Kidney capillary endothelial cell (primary cell): ENCODE data around the gene ARHGAP22.

ENCODE experiments used
- DNase-seq: peaks from one replicate; pipeline ENCODE4 v3.0.0-alpha.2; 2018; ENCODE audit warnings: low spot score

The ARHGAP22 gene

GRCh38 chr10:48587819-48588218, 17.1 kb downstream of the ARHGAP22 start:
- DNase-seq: no peak

GRCh38 chr10:48587101-48587500, 17.8 kb downstream of the ARHGAP22 start:
- no peak for DNase-seq

GRCh38 chr10:48582970-48583369, 21.9 kb downstream of the ARHGAP22 start:
- DNase-seq: no peak

GRCh38 chr10:48580236-48580635, 24.6 kb downstream of the ARHGAP22 start:
- DNase-seq: no peak

- DNase-seq: no peak
Measured at GRCh38 chr10:48579251-48579960, 25.5 kb downstream of the ARHGAP22 start.

GRCh38 chr10:48577158-48577557, 27.7 kb downstream of the ARHGAP22 start:
- DNase-seq: no peak

- DNase-seq: no peak
Measured at GRCh38 chr10:48576501-48576900, 28.4 kb downstream of the ARHGAP22 start.

- DNase-seq: no peak
Measured at GRCh38 chr10:48575901-48576300, 29.0 kb downstream of the ARHGAP22 start.

GRCh38 chr10:48574817-48575380, 30.0 kb downstream of the ARHGAP22 start:
- DNase-seq: peak; percentile 31

GRCh38 chr10:48574322-48574796, 30.5 kb downstream of the ARHGAP22 start:
- DNase-seq: no peak

- no peak for DNase-seq
Measured at GRCh38 chr10:48573045-48573444, 31.8 kb downstream of the ARHGAP22 start.

GRCh38 chr10:48572414-48572813, 32.5 kb downstream of the ARHGAP22 start:
- DNase-seq: peak; percentile 42

GRCh38 chr10:48568546-48568945, 36.3 kb downstream of the ARHGAP22 start:
- no peak for DNase-seq

- DNase-seq: no peak
Measured at GRCh38 chr10:48568131-48568530, 36.7 kb downstream of the ARHGAP22 start.

GRCh38 chr10:48567346-48567745, 37.5 kb downstream of the ARHGAP22 start:
- DNase-seq: no peak

- no peak for DNase-seq
Measured at GRCh38 chr10:48564466-48565160, 40.3 kb downstream of the ARHGAP22 start.

- DNase-seq: no peak
Measured at GRCh38 chr10:48557511-48558123, 47.3 kb downstream of the ARHGAP22 start.

- no peak for DNase-seq
Measured at GRCh38 chr10:48556713-48557112, 48.2 kb downstream of the ARHGAP22 start.

- no peak for DNase-seq
Measured at GRCh38 chr10:48556065-48556464, 48.8 kb downstream of the ARHGAP22 start.

- DNase-seq: no peak
Measured at GRCh38 chr10:48555310-48556042, 49.4 kb downstream of the ARHGAP22 start.

GRCh38 chr10:48554656-48555055, 50.2 kb downstream of the ARHGAP22 start:
- no peak for DNase-seq

- no peak for DNase-seq
Measured at GRCh38 chr10:48554246-48554645, 50.6 kb downstream of the ARHGAP22 start.
